Measurements from ENCODE around the gene ADRB1.

ADRB1 gene

DNA sequence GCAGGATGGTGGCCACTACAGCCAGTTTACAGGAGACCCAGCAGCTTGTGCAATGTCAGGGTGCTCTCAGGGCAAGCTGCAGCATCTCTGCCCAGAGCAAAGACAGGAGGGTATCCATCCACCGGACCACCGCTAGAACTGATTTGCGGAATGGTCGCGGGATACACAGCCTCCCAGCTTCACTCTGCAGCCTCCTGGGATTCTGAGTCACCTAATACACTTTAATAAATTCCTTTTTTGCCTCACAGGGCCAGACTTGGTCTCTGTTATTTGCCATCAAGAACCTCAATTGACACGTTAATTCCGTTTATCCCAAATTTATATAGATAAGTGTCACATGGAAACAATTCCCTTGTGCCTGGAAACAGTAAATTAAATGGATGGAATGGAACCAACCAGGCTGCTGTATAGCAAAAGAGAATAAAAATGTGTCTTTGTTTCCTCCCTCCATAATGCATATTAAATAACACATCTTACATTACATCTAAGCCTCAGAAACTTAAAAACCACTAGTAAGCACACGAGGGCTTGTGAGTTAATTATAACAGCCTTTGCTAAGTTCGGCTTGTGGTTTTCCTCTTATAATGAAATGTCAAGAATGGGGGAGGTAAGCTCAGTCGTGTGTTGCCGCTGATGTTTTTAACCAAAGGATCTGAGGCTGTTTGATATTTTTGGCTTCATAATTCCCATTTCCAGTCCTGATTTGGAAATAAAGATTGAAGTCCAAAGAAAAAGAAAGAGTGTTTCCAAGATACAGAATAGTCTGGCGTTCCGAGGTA lies 52.1 kb downstream of the ADRB1 start:
- no peak for DNase-seq
